HepG2 (cell line): ENCODE results near the gene CELF2. TPM values are rescaled to one million over a fixed set of nuclear protein-coding genes. Genes with fewer than 3 reads are reported as not detected.

Source experiments
- ATAC-seq: fragments of 200-7000 bp; cut with Tn5 transposase; 3 replicates; pipeline ENCODE4 v1.9.1; 2020; ENCODE audit warnings: mild to moderate bottlenecking, moderate library complexity
- BruUV-seq: library from RNA; stranded (reverse); fragments of 400-500 nt; replicated peaks from 2 replicates; lab custom pipeline; 2021; lab: Mats Ljungman, UMichigan
- CTCF ChIA-PET: fragments of 300-600 bp; formaldehyde crosslinking; extraction: SDS; loops from one replicate; lab custom pipeline; 2021; ENCODE audit warnings: low total read pairs, inconsistent platforms, low intra/inter-chr PET ratio; lab: Yijun Ruan, JAX
- POLR2A ChIA-PET: fragments of 350-600 bp; sonication (Branson Sonifier 250); formaldehyde crosslinking; loops from one replicate; lab custom pipeline; 2020; ENCODE audit warnings: antibody characterized with exemption, inconsistent platforms; lab: Yijun Ruan, JAX
- DNase-seq: peaks from one replicate; pipeline ENCODE4 v3.0.0-alpha.2; 2015; ENCODE audit warnings: low spot score
- FAIRE-seq: peaks from 3 replicates; lab custom pipeline; 2011; peaks lifted over from hg19 to GRCh38; lab: Jason Lieb, UNC
- H2AFZ ChIP-seq: one replicate; pipeline ENCODE4 v1.6.1; 2011; ENCODE audit warnings: low read length, inconsistent platforms
- H3K27ac ChIP-seq: fragments of 300-600 bp; 3 replicates; pipeline ENCODE4 v1.8.0; 2011; ENCODE audit warnings: mixed run types, mild to moderate bottlenecking, mixed read lengths, low read length, inconsistent platforms; ENCODE audit not compliant: insufficient read depth; ENCODE audit errors: extremely low read length
- H3K27me3 ChIP-seq, 2 experiments: fragments of 200-600 bp in 1 of 2; 2 replicates in 1 of 2; 3 replicates in 1 of 2; pipeline versions ENCODE4 v1.6.0 to v1.8.0; 2011; ENCODE audit warnings: low read length in 2 of 2, mild to moderate bottlenecking in 2 of 2, moderate library complexity in 2 of 2, inconsistent platforms in 1 of 2; ENCODE audit not compliant: insufficient read depth in 2 of 2, control insufficient read depth in 1 of 2
- H3K36me3 ChIP-seq, 2 experiments: fragments of 200-600 bp in 1 of 2; replicated peaks in 1 of 2; 2 replicates in 1 of 2; 3 replicates in 1 of 2; pipeline versions ENCODE4 v1.5.1 to v1.8.0; 2011; ENCODE audit warnings: low read length in 2 of 2, inconsistent platforms in 1 of 2; ENCODE audit not compliant: insufficient read depth in 2 of 2, control insufficient read depth in 1 of 2
- H3K4me1 ChIP-seq: 2 replicates; pipeline ENCODE4 v1.5.1; 2012; ENCODE audit warnings: low read length, inconsistent platforms; ENCODE audit not compliant: insufficient read depth
- H3K4me2 ChIP-seq: 2 replicates; pipeline ENCODE4 v1.6.0; 2011; ENCODE audit warnings: low read depth, low read length, inconsistent platforms
- H3K4me3 ChIP-seq, 3 experiments: fragments of 200-600 bp in 1 of 3; sonication (generic), shearing (Covaris generic) in 1 of 3; replicated peaks in 1 of 3; 2 replicates each; pipeline ENCODE4 v1.5.1; 2011 to 2016; ENCODE audit warnings: low read length in 3 of 3, inconsistent platforms in 2 of 3, low read depth in 2 of 3, mild to moderate bottlenecking in 2 of 3, control low read depth in 1 of 3, mixed read lengths in 1 of 3; ENCODE audit not compliant: insufficient read depth in 1 of 3
- H3K79me2 ChIP-seq: one replicate; pipeline ENCODE4 v1.6.1; 2011; ENCODE audit warnings: low read length, inconsistent platforms; ENCODE audit not compliant: insufficient read depth
- H3K9ac ChIP-seq: 2 replicates; pipeline ENCODE4 v1.6.0; 2011; ENCODE audit warnings: mild to moderate bottlenecking, low read depth, low read length, inconsistent platforms; ENCODE audit not compliant: insufficient read depth
- H3K9me3 ChIP-seq: 2 replicates; pipeline ENCODE4 v1.5.1; 2012; ENCODE audit warnings: mild to moderate bottlenecking, low read length
- H4K20me1 ChIP-seq: 2 replicates; pipeline ENCODE4 v1.6.0; 2011; ENCODE audit warnings: inconsistent platforms, mild to moderate bottlenecking, low read length, moderate library complexity; ENCODE audit not compliant: insufficient read depth
- BRCA1 ChIP-seq: sonication (generic); formaldehyde crosslinking; IDR thresholded peaks from 2 replicates; pipeline ENCODE4 v1.4.0; 2020; ENCODE audit warnings: missing genetic modification reagents
- GATAD1 ChIP-seq: IDR thresholded peaks from 2 replicates; pipeline ENCODE4 v1.6.1; 2016; ENCODE audit warnings: missing genetic modification reagents, missing compliant biosample characterization
- XRCC5 ChIP-seq: fragments of 200-400 bp; formaldehyde crosslinking; optimal IDR thresholded peaks from 2 replicates; pipeline ENCODE3; 2017; ENCODE audit warnings: mild to moderate bottlenecking, low read length
- ZNF503 ChIP-seq: sonication (generic); formaldehyde crosslinking; IDR thresholded peaks from 2 replicates; pipeline ENCODE4 v1.4.0; 2020; ENCODE audit warnings: missing genetic modification reagents
- ZNF703 ChIP-seq: sonication (generic); formaldehyde crosslinking; IDR thresholded peaks from 2 replicates; pipeline ENCODE4 v1.5.1; 2020; ENCODE audit warnings: missing genetic modification reagents, mild to moderate bottlenecking, moderate library complexity, borderline replicate concordance
- ZNF710 ChIP-seq: sonication (generic); formaldehyde crosslinking; IDR thresholded peaks from 2 replicates; pipeline ENCODE4 v1.5.0; 2020; ENCODE audit warnings: mild to moderate bottlenecking, missing genetic modification reagents, borderline replicate concordance
- WGBS: methylation state at CpG from one replicate; pipeline ENCODE4 v1.1.6; 2017; ENCODE audit warnings: low lambda C conversion rate; 5-methylcytosine and 5-hydroxymethylcytosine counted together
- in situ Hi-C: cut with HindIII; loops from 2 replicates; pipeline ENCODE4 v1.10.0; 2017; ENCODE audit warnings: low pct_unique_long_range_greater_than_20kb; ENCODE audit not compliant: extremely low pct_ligation_motif_present
- intact Hi-C: fragments of 100-400 bp; cut with micrococcal nuclease; formaldehyde crosslinking; loops from one replicate; pipeline ENCODE4 v1.10.0; 2022; ENCODE audit not compliant: unreplicated experiment
- polyA plus RNA-seq, 8 experiments: library from polyadenylated mRNA; depleted of rRNA in 3 of 8; stranded (reverse) in 7 of 8; unstranded in 1 of 8; fragments of >200 nt; fragmentation: Illumina TruSeq in 4 of 8; extraction: Trizol in 4 of 8; gene quantifications; 2 replicates each; pipeline versions ENCODE4 v1.2.1 to v1.2.3, GENCODE V29; 2011 to 2016; ENCODE audit warnings: low read depth in 4 of 8, missing spikeins in 1 of 8, mixed read lengths in 1 of 8; ENCODE audit not compliant: insufficient read depth in 1 of 8
- total RNA-seq, 5 experiments: library from RNA; depleted of rRNA; stranded (reverse); fragments of >200 nt; fragmentation: Illumina TruSeq; extraction: Trizol; gene quantifications; 2 replicates each; pipeline ENCODE4 v1.2.3, GENCODE V29; 2016; ENCODE audit warnings: low read depth in 1 of 5

CELF2 gene
- total and polyA plus RNA-seq, 2 of the 13 experiments (the other 11 are each of a cell fraction or from before 2014, with no cell fraction given) = not detected

- in situ Hi-C loops (no loop called here), intact Hi-C loops (no loop called here)
- no peak for TF ChIP-seq XRCC5
- no peak for TF ChIP-seq ZNF503 (CRISPR knock-in tag)
- no peak for TF ChIP-seq GATAD1 (CRISPR knock-in tag)
- TF ChIP-seq ZNF710 (CRISPR knock-in tag) = no peak
- no peak for TF ChIP-seq BRCA1 (CRISPR knock-in tag)
- no peak for TF ChIP-seq ZNF703
- 8% methylated on average over 10 of the region's 10 CpGs for WGBS
- no TSS peak for BruUV-seq
- DNase-seq = no peak
- Histone ChIP-seq H3K4me3 (no peak overlapping the region), H2AFZ (no peak overlapping the region), H3K27me3 (peaks cover 0 to 4% of the 10 kb centered on the region in 2 experiments; a peak in 1 of 5 replicates), H3K9ac (no peak overlapping the region), H3K9me3 (peaks cover 17% of the 10 kb centered on the region), H3K79me2 (no peaks in the 10 kb centered on the region), H3K4me1 (no peaks in the 10 kb centered on the region), H3K36me3 (no peaks in the 10 kb centered on the region), H3K27ac (no peak overlapping the region), H4K20me1 (no peaks in the 10 kb centered on the region), H3K4me2 (no peak overlapping the region)
- no peak for FAIRE-seq
- CTCF ChIA-PET = no interaction called here
- POLR2A ChIA-PET = no interaction called here
- ATAC-seq = no peak
These were observed 81.0 kb downstream of the CELF2 start for GRCh38 chr10:11098666-11099065.
